HepG2 (cell line): Measurements from ENCODE around the gene VEPH1. TPM values are rescaled to one million over a fixed set of nuclear protein-coding genes. Genes with fewer than 3 reads are reported as not detected.

ENCODE experiments used
- ATAC-seq: fragments of 200-7000 bp; cut with Tn5 transposase; 3 replicates; pipeline ENCODE4 v1.9.1; 2020; ENCODE audit warnings: mild to moderate bottlenecking, moderate library complexity
- BruUV-seq: library from RNA; stranded (reverse); fragments of 400-500 nt; replicated peaks from 2 replicates; lab custom pipeline; 2021; lab: Mats Ljungman, UMichigan
- CTCF ChIA-PET: fragments of 300-600 bp; formaldehyde crosslinking; extraction: SDS; loops from one replicate; lab custom pipeline; 2021; ENCODE audit warnings: low total read pairs, inconsistent platforms, low intra/inter-chr PET ratio; lab: Yijun Ruan, JAX
- POLR2A ChIA-PET: fragments of 350-600 bp; sonication (Branson Sonifier 250); formaldehyde crosslinking; loops from one replicate; lab custom pipeline; 2020; ENCODE audit warnings: antibody characterized with exemption, inconsistent platforms; lab: Yijun Ruan, JAX
- DNase-seq: peaks from one replicate; pipeline ENCODE4 v3.0.0-alpha.2; 2015; ENCODE audit warnings: low spot score
- FAIRE-seq: peaks from 3 replicates; lab custom pipeline; 2011; peaks lifted over from hg19 to GRCh38; lab: Jason Lieb, UNC
- H2AFZ ChIP-seq: one replicate; pipeline ENCODE4 v1.6.1; 2011; ENCODE audit warnings: low read length, inconsistent platforms
- H3K27ac ChIP-seq: fragments of 300-600 bp; 3 replicates; pipeline ENCODE4 v1.8.0; 2011; ENCODE audit warnings: mixed run types, mild to moderate bottlenecking, mixed read lengths, low read length, inconsistent platforms; ENCODE audit not compliant: insufficient read depth; ENCODE audit errors: extremely low read length
- H3K27me3 ChIP-seq, 2 experiments: fragments of 200-600 bp in 1 of 2; 2 replicates in 1 of 2; 3 replicates in 1 of 2; pipeline versions ENCODE4 v1.6.0 to v1.8.0; 2011; ENCODE audit warnings: low read length in 2 of 2, mild to moderate bottlenecking in 2 of 2, moderate library complexity in 2 of 2, inconsistent platforms in 1 of 2; ENCODE audit not compliant: insufficient read depth in 2 of 2, control insufficient read depth in 1 of 2
- H3K36me3 ChIP-seq, 2 experiments: fragments of 200-600 bp in 1 of 2; replicated peaks in 1 of 2; 2 replicates in 1 of 2; 3 replicates in 1 of 2; pipeline versions ENCODE4 v1.5.1 to v1.8.0; 2011; ENCODE audit warnings: low read length in 2 of 2, inconsistent platforms in 1 of 2; ENCODE audit not compliant: insufficient read depth in 2 of 2, control insufficient read depth in 1 of 2
- H3K4me1 ChIP-seq: 2 replicates; pipeline ENCODE4 v1.5.1; 2012; ENCODE audit warnings: low read length, inconsistent platforms; ENCODE audit not compliant: insufficient read depth
- H3K4me2 ChIP-seq: 2 replicates; pipeline ENCODE4 v1.6.0; 2011; ENCODE audit warnings: low read depth, low read length, inconsistent platforms
- H3K4me3 ChIP-seq, 3 experiments: fragments of 200-600 bp in 1 of 3; sonication (generic), shearing (Covaris generic) in 1 of 3; replicated peaks in 1 of 3; 2 replicates each; pipeline ENCODE4 v1.5.1; 2011 to 2016; ENCODE audit warnings: low read length in 3 of 3, inconsistent platforms in 2 of 3, low read depth in 2 of 3, mild to moderate bottlenecking in 2 of 3, control low read depth in 1 of 3, mixed read lengths in 1 of 3; ENCODE audit not compliant: insufficient read depth in 1 of 3
- H3K79me2 ChIP-seq: one replicate; pipeline ENCODE4 v1.6.1; 2011; ENCODE audit warnings: low read length, inconsistent platforms; ENCODE audit not compliant: insufficient read depth
- H3K9ac ChIP-seq: 2 replicates; pipeline ENCODE4 v1.6.0; 2011; ENCODE audit warnings: mild to moderate bottlenecking, low read depth, low read length, inconsistent platforms; ENCODE audit not compliant: insufficient read depth
- H3K9me3 ChIP-seq: 2 replicates; pipeline ENCODE4 v1.5.1; 2012; ENCODE audit warnings: mild to moderate bottlenecking, low read length
- H4K20me1 ChIP-seq: 2 replicates; pipeline ENCODE4 v1.6.0; 2011; ENCODE audit warnings: inconsistent platforms, mild to moderate bottlenecking, low read length, moderate library complexity; ENCODE audit not compliant: insufficient read depth
- ELF3 ChIP-seq: IDR thresholded peaks from 2 replicates; pipeline ENCODE4 v1.6.1; 2016; ENCODE audit warnings: missing genetic modification reagents, missing compliant biosample characterization
- ELF4 ChIP-seq: sonication (generic); formaldehyde crosslinking; IDR thresholded peaks from 2 replicates; pipeline ENCODE4 v1.5.0; 2020; ENCODE audit warnings: missing genetic modification reagents, mild to moderate bottlenecking, moderate library complexity, borderline replicate concordance
- JUND ChIP-seq: sonication (generic); formaldehyde crosslinking; IDR thresholded peaks from 2 replicates; pipeline ENCODE4 v1.8.0; 2022; ENCODE audit warnings: mild to moderate bottlenecking, missing genetic modification reagents
- KLF12 ChIP-seq: sonication (generic); formaldehyde crosslinking; IDR thresholded peaks from 2 replicates; pipeline ENCODE4 v1.4.0; 2020; ENCODE audit warnings: missing genetic modification reagents, borderline replicate concordance
- NCOA2 ChIP-seq: sonication (generic); formaldehyde crosslinking; IDR thresholded peaks from 2 replicates; pipeline ENCODE4 v1.8.0; 2022; ENCODE audit warnings: inconsistent platforms
- NR1H2 ChIP-seq: sonication (generic); formaldehyde crosslinking; IDR thresholded peaks from 2 replicates; pipeline ENCODE4 v1.8.1; 2022; ENCODE audit warnings: low read depth, missing genetic modification reagents, borderline replicate concordance
- NR3C1 ChIP-seq: sonication (generic); formaldehyde crosslinking; IDR thresholded peaks from 2 replicates; pipeline ENCODE4 v1.4.0; 2020; ENCODE audit warnings: missing genetic modification reagents
- RCOR2 ChIP-seq: IDR thresholded peaks from 2 replicates; pipeline ENCODE4 v1.6.1; 2016; ENCODE audit warnings: missing biosample characterization, missing genetic modification reagents
- TSC22D2 ChIP-seq: sonication (generic); formaldehyde crosslinking; IDR thresholded peaks from 2 replicates; pipeline ENCODE4 v1.5.1; 2020; ENCODE audit warnings: missing genetic modification reagents, mild to moderate bottlenecking, borderline replicate concordance
- ZNF234 ChIP-seq: sonication (generic); formaldehyde crosslinking; conservative IDR thresholded peaks from 2 replicates; pipeline ENCODE4 v1.5.1; 2020; ENCODE audit warnings: mild to moderate bottlenecking, missing genetic modification reagents
- ZNF678 ChIP-seq: sonication (generic); formaldehyde crosslinking; IDR thresholded peaks from 2 replicates; pipeline ENCODE4 v1.4.0; 2020; ENCODE audit warnings: mild to moderate bottlenecking, missing genetic modification reagents
- ZNF747 ChIP-seq: sonication (generic); formaldehyde crosslinking; IDR thresholded peaks from 2 replicates; pipeline ENCODE4 v1.8.1; 2023; ENCODE audit warnings: missing genetic modification reagents, mild to moderate bottlenecking, borderline replicate concordance
- WGBS: methylation state at CpG from one replicate; pipeline ENCODE4 v1.1.6; 2017; ENCODE audit warnings: low lambda C conversion rate; 5-methylcytosine and 5-hydroxymethylcytosine counted together
- in situ Hi-C: cut with HindIII; loops from 2 replicates; pipeline ENCODE4 v1.10.0; 2017; ENCODE audit warnings: low pct_unique_long_range_greater_than_20kb; ENCODE audit not compliant: extremely low pct_ligation_motif_present
- intact Hi-C: fragments of 100-400 bp; cut with micrococcal nuclease; formaldehyde crosslinking; loops from one replicate; pipeline ENCODE4 v1.10.0; 2022; ENCODE audit not compliant: unreplicated experiment
- polyA plus RNA-seq, 8 experiments: library from polyadenylated mRNA; depleted of rRNA in 3 of 8; stranded (reverse) in 7 of 8; unstranded in 1 of 8; fragments of >200 nt; fragmentation: Illumina TruSeq in 4 of 8; extraction: Trizol in 4 of 8; gene quantifications; 2 replicates each; pipeline versions ENCODE4 v1.2.1 to v1.2.3, GENCODE V29; 2011 to 2016; ENCODE audit warnings: low read depth in 4 of 8, missing spikeins in 1 of 8, mixed read lengths in 1 of 8; ENCODE audit not compliant: insufficient read depth in 1 of 8
- total RNA-seq, 5 experiments: library from RNA; depleted of rRNA; stranded (reverse); fragments of >200 nt; fragmentation: Illumina TruSeq; extraction: Trizol; gene quantifications; 2 replicates each; pipeline ENCODE4 v1.2.3, GENCODE V29; 2016; ENCODE audit warnings: low read depth in 1 of 5
- TF ChIP-seq, protein P1 (sequence below): IDR thresholded peaks from 2 replicates; pipeline ENCODE4 v1.4.0; 2020; ENCODE audit warnings: mild to moderate bottlenecking, missing genetic modification reagents
- TF ChIP-seq, protein P2 (sequence below): sonication (generic); formaldehyde crosslinking; IDR thresholded peaks from 2 replicates; pipeline ENCODE4 v1.4.0; 2020; ENCODE audit warnings: mild to moderate bottlenecking, missing genetic modification reagents
- TF ChIP-seq, protein P3 (sequence below): sonication (generic); formaldehyde crosslinking; IDR thresholded peaks from 2 replicates; pipeline ENCODE4 v1.4.0; 2020; ENCODE audit warnings: mild to moderate bottlenecking, missing genetic modification reagents, borderline replicate concordance
- TF ChIP-seq, protein P4 (sequence below): sonication (generic); formaldehyde crosslinking; IDR thresholded peaks from 2 replicates; pipeline ENCODE4 v1.5.0; 2020; ENCODE audit warnings: missing genetic modification reagents, mild to moderate bottlenecking, borderline replicate concordance
- TF ChIP-seq, protein P5 (sequence below): sonication (generic); formaldehyde crosslinking; IDR thresholded peaks from 2 replicates; pipeline ENCODE4 v1.4.0; 2020; ENCODE audit warnings: low read depth, mild to moderate bottlenecking, missing genetic modification reagents

The VEPH1 gene
- total and polyA plus RNA-seq, 2 of the 13 experiments (the other 11 are each of a cell fraction or from before 2014, with no cell fraction given) = not detected

DNA sequence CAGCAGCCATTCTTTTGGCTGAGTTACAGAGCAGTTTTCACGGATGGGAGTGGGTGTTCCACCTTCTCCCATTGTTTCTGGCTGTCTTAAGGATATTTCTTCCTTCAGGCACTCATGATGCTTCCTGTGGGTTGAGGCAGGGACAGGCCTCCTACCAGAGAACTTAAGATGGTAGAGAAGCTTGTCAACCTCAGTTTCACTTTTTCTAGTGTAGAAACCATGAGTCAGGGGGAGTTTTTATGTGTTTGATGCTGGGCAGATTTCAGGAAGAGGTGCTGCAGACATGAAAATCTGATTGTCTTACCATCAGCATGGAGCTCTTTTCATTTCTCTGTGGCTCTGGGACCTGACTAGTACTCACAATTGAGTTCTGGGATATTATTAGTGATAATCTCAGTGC lies 48.7 kb upstream of the VEPH1 start:
- Histone ChIP-seq H3K27me3 (no peaks in the 10 kb centered on the region), H3K4me2 (no peak overlapping the region), H3K36me3 (no peaks in the 10 kb centered on the region), H3K9me3 (no peaks in the 10 kb centered on the region), H4K20me1 (no peaks in the 10 kb centered on the region), H3K79me2 (no peaks in the 10 kb centered on the region), H2AFZ (no peak overlapping the region), H3K4me3 (no peak overlapping the region), H3K4me1 (no peaks in the 10 kb centered on the region), H3K9ac (no peak overlapping the region), H3K27ac (no peak overlapping the region)
- intact Hi-C loops = no loop called here
- ChIA-PET CTCF (no interaction called here), POLR2A (no interaction called here)
- BruUV-seq = no TSS peak
- no peak for ATAC-seq
- WGBS = 10% methylated on average over 1 of the region's 1 CpG
- in situ Hi-C loops = no loop called here
- DNase-seq = no peak
- FAIRE-seq = no peak
- TF ChIP-seq JUND (no peak), KLF12 (CRISPR knock-in tag) (no peak), ELF4 (no peak), ZNF678 (CRISPR knock-in tag) (no peak), NR3C1 (no peak), ZNF234 (CRISPR knock-in tag) (no peak), TSC22D2 (no peak), NR1H2 (no peak), ZNF747 (CRISPR knock-in tag) (no peak), NCOA2 (CRISPR knock-in tag) (no peak), ELF3 (CRISPR knock-in tag) (no peak), RCOR2 (CRISPR knock-in tag) (no peak)
- TF ChIP-seq, protein P1, sequence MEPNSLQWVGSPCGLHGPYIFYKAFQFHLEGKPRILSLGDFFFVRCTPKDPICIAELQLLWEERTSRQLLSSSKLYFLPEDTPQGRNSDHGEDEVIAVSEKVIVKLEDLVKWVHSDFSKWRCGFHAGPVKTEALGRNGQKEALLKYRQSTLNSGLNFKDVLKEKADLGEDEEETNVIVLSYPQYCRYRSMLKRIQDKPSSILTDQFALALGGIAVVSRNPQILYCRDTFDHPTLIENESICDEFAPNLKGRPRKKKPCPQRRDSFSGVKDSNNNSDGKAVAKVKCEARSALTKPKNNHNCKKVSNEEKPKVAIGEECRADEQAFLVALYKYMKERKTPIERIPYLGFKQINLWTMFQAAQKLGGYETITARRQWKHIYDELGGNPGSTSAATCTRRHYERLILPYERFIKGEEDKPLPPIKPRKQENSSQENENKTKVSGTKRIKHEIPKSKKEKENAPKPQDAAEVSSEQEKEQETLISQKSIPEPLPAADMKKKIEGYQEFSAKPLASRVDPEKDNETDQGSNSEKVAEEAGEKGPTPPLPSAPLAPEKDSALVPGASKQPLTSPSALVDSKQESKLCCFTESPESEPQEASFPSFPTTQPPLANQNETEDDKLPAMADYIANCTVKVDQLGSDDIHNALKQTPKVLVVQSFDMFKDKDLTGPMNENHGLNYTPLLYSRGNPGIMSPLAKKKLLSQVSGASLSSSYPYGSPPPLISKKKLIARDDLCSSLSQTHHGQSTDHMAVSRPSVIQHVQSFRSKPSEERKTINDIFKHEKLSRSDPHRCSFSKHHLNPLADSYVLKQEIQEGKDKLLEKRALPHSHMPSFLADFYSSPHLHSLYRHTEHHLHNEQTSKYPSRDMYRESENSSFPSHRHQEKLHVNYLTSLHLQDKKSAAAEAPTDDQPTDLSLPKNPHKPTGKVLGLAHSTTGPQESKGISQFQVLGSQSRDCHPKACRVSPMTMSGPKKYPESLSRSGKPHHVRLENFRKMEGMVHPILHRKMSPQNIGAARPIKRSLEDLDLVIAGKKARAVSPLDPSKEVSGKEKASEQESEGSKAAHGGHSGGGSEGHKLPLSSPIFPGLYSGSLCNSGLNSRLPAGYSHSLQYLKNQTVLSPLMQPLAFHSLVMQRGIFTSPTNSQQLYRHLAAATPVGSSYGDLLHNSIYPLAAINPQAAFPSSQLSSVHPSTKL = no peak
- TF ChIP-seq, protein P2, sequence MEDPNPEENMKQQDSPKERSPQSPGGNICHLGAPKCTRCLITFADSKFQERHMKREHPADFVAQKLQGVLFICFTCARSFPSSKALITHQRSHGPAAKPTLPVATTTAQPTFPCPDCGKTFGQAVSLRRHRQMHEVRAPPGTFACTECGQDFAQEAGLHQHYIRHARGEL (CRISPR knock-in tag) = no peak
- TF ChIP-seq, protein P3, sequence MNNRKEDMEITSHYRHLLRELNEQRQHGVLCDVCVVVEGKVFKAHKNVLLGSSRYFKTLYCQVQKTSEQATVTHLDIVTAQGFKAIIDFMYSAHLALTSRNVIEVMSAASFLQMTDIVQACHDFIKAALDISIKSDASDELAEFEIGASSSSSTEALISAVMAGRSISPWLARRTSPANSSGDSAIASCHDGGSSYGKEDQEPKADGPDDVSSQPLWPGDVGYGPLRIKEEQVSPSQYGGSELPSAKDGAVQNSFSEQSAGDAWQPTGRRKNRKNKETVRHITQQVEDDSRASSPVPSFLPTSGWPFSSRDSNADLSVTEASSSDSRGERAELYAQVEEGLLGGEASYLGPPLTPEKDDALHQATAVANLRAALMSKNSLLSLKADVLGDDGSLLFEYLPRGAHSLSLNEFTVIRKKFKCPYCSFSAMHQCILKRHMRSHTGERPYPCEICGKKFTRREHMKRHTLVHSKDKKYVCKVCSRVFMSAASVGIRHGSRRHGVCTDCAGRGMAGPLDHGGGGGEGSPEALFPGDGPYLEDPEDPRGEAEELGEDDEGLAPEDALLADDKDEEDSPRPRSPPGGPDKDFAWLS (CRISPR knock-in tag) = no peak
- TF ChIP-seq, protein P4, sequence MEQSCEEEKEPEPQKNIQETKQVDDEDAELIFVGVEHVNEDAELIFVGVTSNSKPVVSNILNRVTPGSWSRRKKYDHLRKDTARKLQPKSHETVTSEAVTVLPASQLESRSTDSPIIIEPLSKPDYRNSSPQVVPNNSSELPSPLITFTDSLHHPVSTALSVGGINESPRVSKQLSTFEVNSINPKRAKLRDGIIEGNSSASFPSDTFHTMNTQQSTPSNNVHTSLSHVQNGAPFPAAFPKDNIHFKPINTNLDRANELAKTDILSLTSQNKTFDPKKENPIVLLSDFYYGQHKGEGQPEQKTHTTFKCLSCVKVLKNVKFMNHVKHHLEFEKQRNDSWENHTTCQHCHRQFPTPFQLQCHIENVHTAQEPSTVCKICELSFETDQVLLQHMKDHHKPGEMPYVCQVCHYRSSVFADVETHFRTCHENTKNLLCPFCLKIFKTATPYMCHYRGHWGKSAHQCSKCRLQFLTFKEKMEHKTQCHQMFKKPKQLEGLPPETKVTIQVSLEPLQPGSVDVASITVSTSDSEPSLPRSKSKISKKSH (CRISPR knock-in tag) = no peak
- TF ChIP-seq, protein P5, sequence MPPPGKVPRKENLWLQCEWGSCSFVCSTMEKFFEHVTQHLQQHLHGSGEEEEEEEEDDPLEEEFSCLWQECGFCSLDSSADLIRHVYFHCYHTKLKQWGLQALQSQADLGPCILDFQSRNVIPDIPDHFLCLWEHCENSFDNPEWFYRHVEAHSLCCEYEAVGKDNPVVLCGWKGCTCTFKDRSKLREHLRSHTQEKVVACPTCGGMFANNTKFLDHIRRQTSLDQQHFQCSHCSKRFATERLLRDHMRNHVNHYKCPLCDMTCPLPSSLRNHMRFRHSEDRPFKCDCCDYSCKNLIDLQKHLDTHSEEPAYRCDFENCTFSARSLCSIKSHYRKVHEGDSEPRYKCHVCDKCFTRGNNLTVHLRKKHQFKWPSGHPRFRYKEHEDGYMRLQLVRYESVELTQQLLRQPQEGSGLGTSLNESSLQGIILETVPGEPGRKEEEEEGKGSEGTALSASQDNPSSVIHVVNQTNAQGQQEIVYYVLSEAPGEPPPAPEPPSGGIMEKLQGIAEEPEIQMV (CRISPR knock-in tag) = no peak
